ENCODE data around the gene KCND3.

- TF ChIP-seq CTCF (IDR thresholded peaks at IDR 0.05; ENCODE audit: low read depth, low read length) (no peak), EZH2phosphoT487 (IDR thresholded peaks at IDR 0.05; ENCODE audit: low read depth) (no peak)
These were observed 12.0 kb upstream of the KCND3 start for GRCh38 chr1:112001436-112001835.
